Measurements from ENCODE around the gene ACER1.

ACER1 gene

DNA sequence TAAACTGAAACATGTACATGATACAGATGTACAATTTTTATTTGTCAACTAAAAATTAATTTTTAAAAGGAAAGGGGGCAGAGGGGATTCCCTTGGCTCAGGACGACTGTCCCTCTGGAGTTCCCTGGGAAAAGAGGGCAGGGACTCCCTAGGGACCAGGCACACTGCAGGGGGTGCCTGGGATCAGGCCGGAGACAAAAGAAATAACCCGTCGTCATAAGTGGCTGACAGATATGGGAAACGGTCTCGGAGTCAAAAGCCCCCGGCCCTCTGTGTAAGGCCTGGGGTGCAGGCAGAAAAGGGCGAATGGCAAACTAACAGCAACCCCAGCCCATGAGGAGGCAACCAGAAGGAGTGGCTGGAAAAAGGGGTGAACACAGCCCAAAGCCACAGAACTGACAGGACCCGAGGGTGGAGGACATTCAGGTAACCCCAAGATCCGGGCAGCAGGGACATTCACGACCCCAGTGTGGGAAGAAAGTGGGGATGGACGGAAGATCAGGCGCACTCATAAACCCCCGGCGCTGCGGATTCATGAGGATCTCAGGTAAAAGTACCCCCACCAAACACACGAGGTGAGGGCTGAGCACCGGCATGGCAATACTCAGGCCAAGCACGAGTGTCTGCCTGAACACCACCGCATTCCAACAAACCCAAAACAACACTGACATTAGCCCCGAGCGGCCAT, 60.4 kb downstream of the ACER1 start:
- peak overlapping the region; percentile 36 for H3K4me3 ChIP-seq (replicated peaks; ENCODE audit: low read depth, low read length)
- no peak for TF ChIP-seq CTCF (IDR thresholded peaks at IDR 0.05; ENCODE audit: low read length, missing control alignments)
- no peak for DNase-seq (ENCODE audit: low read depth)

- peak overlapping the region; percentile 27 for H3K4me3 ChIP-seq (replicated peaks; ENCODE audit: low read depth, low read length)
- no peak for TF ChIP-seq CTCF (IDR thresholded peaks at IDR 0.05; ENCODE audit: low read length, missing control alignments)
- no peak for DNase-seq (ENCODE audit: low read depth)
Observed at GRCh38 chr19:6272411-6272791, 61.0 kb downstream of the ACER1 start.

GRCh38 chr19:6271721-6272410, 61.5 kb downstream of the ACER1 start:
- DNase-seq (ENCODE audit: low read depth): peak; percentile 92
- no peak for TF ChIP-seq CTCF (IDR thresholded peaks at IDR 0.05; ENCODE audit: low read length, missing control alignments)
- peak overlapping the region; percentile 27 for H3K4me3 ChIP-seq (replicated peaks; ENCODE audit: low read depth, low read length)

DNA sequence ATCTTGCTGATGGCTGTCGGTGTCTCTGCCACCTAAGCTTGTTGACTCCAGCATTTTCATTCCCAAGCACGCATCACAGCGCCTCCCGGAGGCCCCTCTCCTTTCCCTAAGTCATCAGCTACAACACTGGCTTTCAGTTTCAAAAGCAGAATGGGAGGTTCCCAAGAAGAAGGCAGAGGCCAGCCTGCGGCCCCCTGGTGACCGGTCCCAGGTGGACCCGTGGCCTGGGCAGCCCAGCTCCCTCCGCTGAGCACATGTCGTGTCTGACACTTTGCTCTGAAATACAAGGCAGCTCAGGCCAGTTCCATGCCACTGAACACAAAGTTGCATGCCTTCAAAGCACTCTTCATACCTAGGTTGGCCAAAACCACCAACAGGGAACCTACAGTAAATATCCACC, 62.2 kb downstream of the ACER1 start:
- peak; percentile 38 for TF ChIP-seq CTCF (IDR thresholded peaks at IDR 0.05; ENCODE audit: low read length, missing control alignments)
- DNase-seq (ENCODE audit: low read depth): peak; percentile 64
- H3K4me3 ChIP-seq (replicated peaks; ENCODE audit: low read depth, low read length): peak overlapping the region; percentile 27

- no peak for TF ChIP-seq CTCF (IDR thresholded peaks at IDR 0.05; ENCODE audit: low read length, missing control alignments)
- DNase-seq (ENCODE audit: low read depth): no peak
- peak overlapping the region; percentile 27 for H3K4me3 ChIP-seq (replicated peaks; ENCODE audit: low read depth, low read length)
Observed at GRCh38 chr19:6270822-6271221, 62.6 kb downstream of the ACER1 start.

DNA sequence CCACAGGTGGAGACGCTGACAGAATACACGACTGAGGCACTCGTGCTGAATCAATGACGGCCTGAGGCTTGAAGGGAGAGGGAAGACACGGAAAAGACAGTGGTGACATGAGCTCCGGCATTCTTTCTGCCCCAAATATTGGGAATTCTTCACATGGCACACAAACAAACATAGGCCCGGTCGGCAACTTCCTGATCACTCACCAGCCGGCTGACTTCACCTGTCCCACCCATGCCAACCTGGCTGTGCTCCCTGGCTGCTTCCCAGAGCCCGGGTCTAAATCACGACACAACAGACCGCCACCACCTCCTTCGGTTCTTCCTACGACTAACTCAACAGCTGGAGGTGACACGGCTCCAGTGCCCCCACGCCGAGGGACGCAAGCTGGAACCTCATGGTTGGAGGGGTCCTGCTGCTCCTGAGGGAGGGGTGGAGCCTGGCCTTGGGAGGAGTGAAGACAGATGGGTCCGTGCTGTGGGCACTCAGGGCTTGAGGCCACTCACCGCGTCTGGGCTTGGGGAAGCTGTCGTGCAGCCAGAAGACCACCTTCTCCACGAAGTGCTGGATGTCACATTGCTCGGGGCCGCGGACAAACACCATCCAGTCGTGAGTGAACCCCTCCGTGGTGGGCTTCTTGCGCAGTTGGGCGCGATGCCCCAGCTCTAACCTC, 63.2 kb downstream of the ACER1 start:
- no peak for TF ChIP-seq CTCF (IDR thresholded peaks at IDR 0.05; ENCODE audit: low read length, missing control alignments)
- DNase-seq (ENCODE audit: low read depth): no peak
- H3K4me3 ChIP-seq (replicated peaks; ENCODE audit: low read depth, low read length): peak overlapping the region; percentile 27

All from fibroblast of pulmonary artery (primary cell).